PC-3 (cell line): ENCODE measurements around the gene NCOA1. TPM values are rescaled to one million over a fixed set of nuclear protein-coding genes. Genes with fewer than 3 reads are reported as not detected.

ENCODE experiments used
- ATAC-seq: fragments of 200-7000 bp; cut with Tn5 transposase; 2 replicates; pipeline ENCODE4 v1.9.1; 2020; ENCODE audit warnings: mild to moderate bottlenecking, moderate library complexity
- BruUV-seq: library from RNA; stranded (reverse); fragments of 400-500 nt; replicated peaks from 2 replicates; lab custom pipeline; 2021; lab: Mats Ljungman, UMichigan
- CTCF ChIA-PET: fragments of 300-600 bp; sonication (Branson Sonifier 250); formaldehyde crosslinking; loops from one replicate; lab custom pipeline; 2022; ENCODE audit warnings: antibody characterized with exemption; lab: Charles Lee
- POLR2A ChIA-PET: fragments of 300-600 bp; sonication (Branson Sonifier 250); formaldehyde crosslinking; loops from one replicate; lab custom pipeline; 2022; ENCODE audit warnings: antibody characterized with exemption; ENCODE audit not compliant: unreplicated experiment; lab: Charles Lee
- DNase-seq: peaks from one replicate; pipeline ENCODE4 v3.0.0-alpha.2; 2015
- H2AFZ ChIP-seq: fragments of 300-600 bp; sonication (generic); 2 replicates; pipeline ENCODE4 v1.6.0; 2016; ENCODE audit warnings: antibody characterized with exemption, low read length
- H3F3A ChIP-seq: fragments of 300-600 bp; sonication (generic); one replicate; pipeline ENCODE4 v1.6.0; 2017; ENCODE audit warnings: antibody characterized with exemption, low read length, control low read depth, mild to moderate bottlenecking; ENCODE audit not compliant: unreplicated experiment
- H3K27ac ChIP-seq: fragments of 300-600 bp; sonication (generic); 2 replicates; pipeline ENCODE4 v1.5.1; 2016; ENCODE audit warnings: mild to moderate bottlenecking, low read length
- H3K27me3 ChIP-seq: fragments of 300-600 bp; sonication (generic); 2 replicates; pipeline ENCODE4 v1.6.1; 2016; ENCODE audit warnings: low read length, mixed read lengths
- H3K36me3 ChIP-seq: fragments of 300-600 bp; sonication (generic); 2 replicates; pipeline ENCODE4 v1.6.1; 2016; ENCODE audit warnings: low read depth, mixed run types, low read length, mixed read lengths
- H3K4me1 ChIP-seq: fragments of 300-600 bp; sonication (generic); 2 replicates; pipeline ENCODE4 v1.5.1; 2016; ENCODE audit warnings: low read length; ENCODE audit not compliant: insufficient read depth
- H3K4me2 ChIP-seq: fragments of 300-600 bp; sonication (generic); 2 replicates; pipeline ENCODE4 v1.6.0; 2016; ENCODE audit warnings: low read length
- H3K4me3 ChIP-seq: fragments of 300-600 bp; sonication (generic); 2 replicates; pipeline ENCODE4 v1.5.1; 2016; ENCODE audit warnings: mild to moderate bottlenecking, low read length, mixed read lengths
- H3K79me2 ChIP-seq: fragments of 300-600 bp; sonication (generic); 2 replicates; pipeline ENCODE4 v1.6.1; 2017; ENCODE audit warnings: low read length, mixed read lengths
- H3K9ac ChIP-seq: fragments of 300-600 bp; sonication (generic); 2 replicates; pipeline ENCODE4 v1.6.0; 2016; ENCODE audit warnings: mild to moderate bottlenecking, low read length
- H3K9me2 ChIP-seq: fragments of 300-600 bp; sonication (generic); replicated peaks from 2 replicates; pipeline ENCODE4 v1.6.1; 2016; ENCODE audit warnings: mixed run types, low read length, mixed read lengths
- H3K9me3 ChIP-seq: fragments of 300-600 bp; sonication (generic); 2 replicates; pipeline ENCODE4 v1.6.1; 2016; ENCODE audit warnings: low read length, mixed read lengths
- H4K20me1 ChIP-seq: fragments of 300-600 bp; sonication (generic); 2 replicates; pipeline ENCODE4 v1.6.1; 2016; ENCODE audit warnings: low read length, mixed read lengths
- CTCF ChIP-seq: fragments of 300-600 bp; sonication (generic); conservative IDR thresholded peaks from 2 replicates; pipeline ENCODE4 v1.5.1; 2017; ENCODE audit warnings: antibody characterized with exemption, low read depth, mild to moderate bottlenecking, low read length
- EZH2 ChIP-seq: fragments of 300-600 bp; sonication (generic); IDR thresholded peaks from one replicate; pipeline ENCODE4 v1.6.1; 2017; ENCODE audit warnings: antibody characterized with exemption, mild to moderate bottlenecking, low read length; ENCODE audit not compliant: unreplicated experiment
- EZH2phosphoT487 ChIP-seq: fragments of 300-600 bp; sonication (generic); IDR thresholded peaks from 2 replicates; pipeline ENCODE4 v1.6.1; 2018; ENCODE audit warnings: mild to moderate bottlenecking, antibody characterized with exemption, low read length, borderline replicate concordance
- intact Hi-C: fragments of 100-400 bp; cut with micrococcal nuclease; formaldehyde crosslinking; loops from 2 replicates; pipeline ENCODE4 v1.9.0; 2023
- total RNA-seq: library from RNA; depleted of rRNA; stranded (reverse); fragments of >200 nt; gene quantifications from 2 replicates; pipeline ENCODE4 v1.2.3, GENCODE V29; 2014

Gene NCOA1
- total RNA-seq, 1 experiment from 2014 or later, result 7.5 TPM

- Histone ChIP-seq H3K9me3 (no peaks in the 10 kb centered on the region), H3K27me3 (no peaks in the 10 kb centered on the region), H3K9ac (no peak overlapping the region), H4K20me1 (no peaks in the 10 kb centered on the region), H2AFZ (no peak overlapping the region), H3K9me2 (no peaks in the 10 kb centered on the region), H3K4me3 (no peak overlapping the region), H3K79me2 (no peaks in the 10 kb centered on the region), H3K27ac (no peak overlapping the region), H3F3A (no peaks in the 10 kb centered on the region), H3K4me2 (no peak overlapping the region), H3K4me1 (no peaks in the 10 kb centered on the region), H3K36me3 (no peaks in the 10 kb centered on the region)
- POLR2A ChIA-PET, result no interaction called here
- intact Hi-C loops, result no loop called here
- TF ChIP-seq EZH2, result no peak
- TF ChIP-seq CTCF, result no peak
- no peak for TF ChIP-seq EZH2phosphoT487
- DNase-seq (peak; percentile 13), ATAC-seq (no peak)
- CTCF ChIA-PET, result interaction anchor here (0.6 kb wide), 1 partner anchor 87 kb away, joined by 12 read pairs; no protein-coding TSS in a partner anchor
- BruUV-seq, result no TSS peak
These were observed 19.4 kb upstream of the NCOA1 start for GRCh38 chr2:24471662-24472061.

GRCh38 chr2:24472416-24472815 is 18.6 kb upstream of the NCOA1 start:
- CTCF ChIA-PET, result no interaction called here
- Histone ChIP-seq H3K36me3 (no peaks in the 10 kb centered on the region), H3K4me2 (no peak overlapping the region), H3K9me3 (no peaks in the 10 kb centered on the region), H2AFZ (no peak overlapping the region), H3K27me3 (no peaks in the 10 kb centered on the region), H3K9me2 (no peaks in the 10 kb centered on the region), H3K27ac (no peak overlapping the region), H3K79me2 (no peaks in the 10 kb centered on the region), H4K20me1 (no peaks in the 10 kb centered on the region), H3F3A (no peaks in the 10 kb centered on the region), H3K9ac (no peak overlapping the region), H3K4me1 (no peaks in the 10 kb centered on the region), H3K4me3 (no peak overlapping the region)
- no TSS peak for BruUV-seq
- no peak for TF ChIP-seq EZH2phosphoT487
- TF ChIP-seq CTCF, result no peak
- no peak for TF ChIP-seq EZH2
- POLR2A ChIA-PET, result no interaction called here
- ATAC-seq, result no peak
- intact Hi-C loops, result no loop called here
- no peak for DNase-seq

- CTCF ChIA-PET, result no interaction called here
- TF ChIP-seq EZH2 (no peak), CTCF (no peak), EZH2phosphoT487 (no peak)
These were observed 17.4 kb upstream of the NCOA1 start for GRCh38 chr2:24473626-24474025.

More at GRCh38 chr2:24473626-24474025, 17.4 kb upstream of the NCOA1 start:
- Histone ChIP-seq H3K79me2 (no peaks in the 10 kb centered on the region), H3K4me3 (no peak overlapping the region), H3K27me3 (no peaks in the 10 kb centered on the region), H3K9ac (no peak overlapping the region), H3K27ac (no peak overlapping the region), H3K4me1 (peaks cover 9% of the 10 kb centered on the region), H3K9me2 (no peaks in the 10 kb centered on the region), H4K20me1 (no peaks in the 10 kb centered on the region), H3K4me2 (no peak overlapping the region), H3F3A (no peaks in the 10 kb centered on the region), H3K36me3 (no peaks in the 10 kb centered on the region), H3K9me3 (no peaks in the 10 kb centered on the region), H2AFZ (no peak overlapping the region)
- no peak for ATAC-seq
- intact Hi-C loops, result no loop called here
- DNase-seq, result no peak
- BruUV-seq, result no TSS peak
- POLR2A ChIA-PET, result no interaction called here
